Measurements from ENCODE around the gene SMAD7.
"Not testable (repeated sequence)": the region's sequence is repeated elsewhere in the genome, so short reads cannot be mapped to it uniquely, and the experiment has no call there.

The SMAD7 gene

GRCh38 chr18:48885924-48886400, 64.8 kb downstream of the SMAD7 start:
- DNase-seq (ENCODE audit: insufficient read length, low spot score) (no peak), FAIRE-seq (no peak)

GRCh38 chr18:48885266-48885923, 65.4 kb downstream of the SMAD7 start:
- no peak for DNase-seq (ENCODE audit: insufficient read length, low spot score)
- FAIRE-seq, result no peak

GRCh38 chr18:48884771-48885170, 66.0 kb downstream of the SMAD7 start:
- no peak for FAIRE-seq
- DNase-seq (ENCODE audit: insufficient read length, low spot score), result no peak

GRCh38 chr18:48884306-48884705, 66.5 kb downstream of the SMAD7 start:
- no peak for DNase-seq (ENCODE audit: insufficient read length, low spot score)
- no peak for FAIRE-seq

- DNase-seq (ENCODE audit: insufficient read length, low spot score), result no peak
- no peak for FAIRE-seq
Measured at GRCh38 chr18:48882379-48882778, 68.4 kb downstream of the SMAD7 start.

- DNase-seq (ENCODE audit: insufficient read length, low spot score) (no peak), FAIRE-seq (no peak)
Measured at GRCh38 chr18:48880931-48881330, 69.8 kb downstream of the SMAD7 start.

- FAIRE-seq, result no peak
- no peak for DNase-seq (ENCODE audit: insufficient read length, low spot score)
Measured at GRCh38 chr18:48879008-48879431, 71.7 kb downstream of the SMAD7 start.

- no peak for DNase-seq (ENCODE audit: insufficient read length, low spot score)
- no peak for FAIRE-seq
Measured at GRCh38 chr18:48878471-48878870, 72.3 kb downstream of the SMAD7 start.

GRCh38 chr18:48877941-48878340, 72.8 kb downstream of the SMAD7 start:
- no peak for DNase-seq (ENCODE audit: insufficient read length, low spot score)
- no peak for FAIRE-seq

GRCh38 chr18:48876590-48876989, 74.2 kb downstream of the SMAD7 start:
- no peak for DNase-seq (ENCODE audit: insufficient read length, low spot score)
- no peak for FAIRE-seq

GRCh38 chr18:48875942-48876511, 74.7 kb downstream of the SMAD7 start:
- DNase-seq (ENCODE audit: insufficient read length, low spot score) (no peak), FAIRE-seq (no peak)

- DNase-seq (ENCODE audit: insufficient read length, low spot score) (no peak), FAIRE-seq (no peak)
Measured at GRCh38 chr18:48875314-48875941, 75.3 kb downstream of the SMAD7 start.

- DNase-seq (ENCODE audit: insufficient read length, low spot score) (no peak), FAIRE-seq (no peak)
Measured at GRCh38 chr18:48874701-48875162, 76.0 kb downstream of the SMAD7 start.

- FAIRE-seq (no peak), DNase-seq (ENCODE audit: insufficient read length, low spot score) (no peak)
Measured at GRCh38 chr18:48874233-48874632, 76.5 kb downstream of the SMAD7 start.

- DNase-seq (ENCODE audit: insufficient read length, low spot score), result no peak
- FAIRE-seq, result no peak
Measured at GRCh38 chr18:48872234-48873145, 78.3 kb downstream of the SMAD7 start.

GRCh38 chr18:48871391-48872166, 79.2 kb downstream of the SMAD7 start:
- DNase-seq (ENCODE audit: insufficient read length, low spot score) (no peak), FAIRE-seq (no peak)

- FAIRE-seq; DNase-seq (ENCODE audit: insufficient read length, low spot score): not testable (repeated sequence)
Measured at GRCh38 chr18:48870926-48871325, 79.8 kb downstream of the SMAD7 start.

All from HTR-8/SVneo (cell line).